Measurements from ENCODE around the gene CEP131. TPM values are rescaled to one million over a fixed set of nuclear protein-coding genes. Genes with fewer than 3 reads are reported as not detected.

The CEP131 gene
- total and polyA plus RNA-seq, 2 donors (not counting 3 experiments of a cell fraction or from before 2014, with no cell fraction given), result 5.3 to 17.9 TPM

DNA sequence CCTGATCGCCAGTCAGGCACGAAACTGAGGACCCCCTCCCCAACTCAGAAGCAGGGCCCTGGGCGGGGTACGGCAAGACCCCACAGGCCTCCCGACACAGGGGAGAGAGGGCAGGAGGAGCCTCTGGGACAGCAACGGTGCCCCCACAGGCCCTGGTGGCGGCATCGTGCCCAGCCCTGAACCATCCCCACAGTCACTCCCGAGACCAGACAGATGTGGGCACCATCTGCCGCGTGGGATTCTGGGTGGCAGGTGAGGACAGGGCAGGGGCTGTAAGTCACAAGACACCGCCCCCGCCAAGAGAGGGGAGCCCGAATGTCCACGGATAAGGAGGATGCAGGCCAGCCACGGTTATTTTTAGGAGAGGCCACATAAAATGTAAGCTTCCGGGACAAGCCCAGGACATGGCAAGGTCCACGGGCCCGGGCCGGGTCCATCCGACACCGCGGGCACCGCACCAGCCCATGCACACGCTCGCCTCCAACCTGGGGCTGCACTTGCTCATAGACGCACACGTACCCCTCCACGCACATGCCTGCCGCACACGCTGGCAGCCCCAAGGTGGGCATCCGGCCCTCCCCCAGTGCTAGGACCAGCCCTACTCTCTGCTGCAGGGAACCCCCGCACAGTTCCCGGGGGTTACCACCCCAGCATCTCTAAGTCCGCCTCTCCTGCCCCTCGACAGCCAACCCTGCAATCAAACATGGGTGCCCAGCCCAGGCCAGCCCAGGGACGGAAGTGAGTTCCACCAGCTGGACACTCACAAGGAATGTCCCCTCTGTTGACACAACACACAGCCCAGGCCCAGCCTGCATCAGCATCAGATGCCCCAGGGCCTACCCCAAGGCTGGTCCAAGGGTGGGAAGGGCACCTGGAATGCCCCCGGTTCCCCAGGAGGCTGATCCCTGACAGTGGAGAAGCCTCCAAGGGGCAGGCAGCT, 65.6 kb downstream of the CEP131 start:
- dilution Hi-C loops (cut with MboI; ENCODE audit: extremely low pct_ligation_motif_present, low sequenced_read_pairs), result no loop called here
- Histone ChIP-seq H3K27me3 (ENCODE audit: control insufficient read depth in 2 of 2, insufficient read depth in 2 of 2, low read length in 2 of 2) (no peaks in the 10 kb centered on the region), H3K9me1 (replicated peaks; ENCODE audit: control insufficient read depth, extremely low read depth, insufficient read depth, low read length) (no peaks in the 10 kb centered on the region), H3K9ac (replicated peaks; ENCODE audit: extremely low read depth, insufficient read depth, low read length) (no peak overlapping the region), H3K9me3 (replicated peaks; ENCODE audit: control insufficient read depth, insufficient read depth, low read length) (no peaks in the 10 kb centered on the region), H3K4me2 (ENCODE audit: insufficient read depth, low read length) (no peak overlapping the region), H3K36me3 (ENCODE audit: control insufficient read depth in 2 of 2, extremely low read depth in 1 of 2, insufficient read depth in 2 of 2, low read length in 2 of 2) (no peaks in the 10 kb centered on the region), H3K79me2 (ENCODE audit: control insufficient read depth, insufficient read depth, low read length) (no peaks in the 10 kb centered on the region), H3K4me1 (ENCODE audit: control insufficient read depth, extremely low read depth, insufficient read depth, low read length) (peaks cover 4% of the 10 kb centered on the region), H2AFZ (ENCODE audit: low read depth, low read length) (no peak overlapping the region), H4K20me1 (replicated peaks; ENCODE audit: control insufficient read depth, extremely low read depth, insufficient read depth, low read length) (no peaks in the 10 kb centered on the region), H3K27ac (ENCODE audit: insufficient read depth, low read depth, low read length) (no peak overlapping the region), H3K4me3 (replicated peaks in 1 of 3; ENCODE audit: insufficient read depth in 1 of 3, low read depth in 1 of 3, low read length in 3 of 3) (no peak overlapping the region)
- no TSS peak for BruUV-seq (replicated peaks)
- FAIRE-seq (no peak), DNase-seq (ENCODE audit: low read depth, low spot score) (no peak)
- TF ChIP-seq POLR2A (IDR thresholded peaks at IDR 0.05; ENCODE audit: low read depth, low read length), result no peak
- no peak for TF ChIP-seq FOS (IDR thresholded peaks at IDR 0.05; ENCODE audit: borderline replicate concordance, insufficient read depth, low read length)
- TF ChIP-seq, protein P1, sequence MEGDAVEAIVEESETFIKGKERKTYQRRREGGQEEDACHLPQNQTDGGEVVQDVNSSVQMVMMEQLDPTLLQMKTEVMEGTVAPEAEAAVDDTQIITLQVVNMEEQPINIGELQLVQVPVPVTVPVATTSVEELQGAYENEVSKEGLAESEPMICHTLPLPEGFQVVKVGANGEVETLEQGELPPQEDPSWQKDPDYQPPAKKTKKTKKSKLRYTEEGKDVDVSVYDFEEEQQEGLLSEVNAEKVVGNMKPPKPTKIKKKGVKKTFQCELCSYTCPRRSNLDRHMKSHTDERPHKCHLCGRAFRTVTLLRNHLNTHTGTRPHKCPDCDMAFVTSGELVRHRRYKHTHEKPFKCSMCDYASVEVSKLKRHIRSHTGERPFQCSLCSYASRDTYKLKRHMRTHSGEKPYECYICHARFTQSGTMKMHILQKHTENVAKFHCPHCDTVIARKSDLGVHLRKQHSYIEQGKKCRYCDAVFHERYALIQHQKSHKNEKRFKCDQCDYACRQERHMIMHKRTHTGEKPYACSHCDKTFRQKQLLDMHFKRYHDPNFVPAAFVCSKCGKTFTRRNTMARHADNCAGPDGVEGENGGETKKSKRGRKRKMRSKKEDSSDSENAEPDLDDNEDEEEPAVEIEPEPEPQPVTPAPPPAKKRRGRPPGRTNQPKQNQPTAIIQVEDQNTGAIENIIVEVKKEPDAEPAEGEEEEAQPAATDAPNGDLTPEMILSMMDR (IDR thresholded peaks at IDR 0.05; ENCODE audit: extremely low read depth in 1 of 2, insufficient read depth in 1 of 2, low read depth in 1 of 2, low read length in 2 of 2), result no peak
- TF ChIP-seq GATA2 (IDR thresholded peaks at IDR 0.05; ENCODE audit: insufficient read depth, insufficient read length, low read depth, low read length), result no peak
- TF ChIP-seq, protein P2, sequence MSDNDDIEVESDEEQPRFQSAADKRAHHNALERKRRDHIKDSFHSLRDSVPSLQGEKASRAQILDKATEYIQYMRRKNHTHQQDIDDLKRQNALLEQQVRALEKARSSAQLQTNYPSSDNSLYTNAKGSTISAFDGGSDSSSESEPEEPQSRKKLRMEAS (IDR thresholded peaks at IDR 0.05; ENCODE audit: insufficient read depth, insufficient read length), result no peak
- TF ChIP-seq POLR2AphosphoS5 (IDR thresholded peaks at IDR 0.05; ENCODE audit: insufficient read depth, low read depth, low read length), result no peak
- TF ChIP-seq JUN (IDR thresholded peaks at IDR 0.05; ENCODE audit: borderline replicate concordance, insufficient read depth, insufficient read length, low read depth), result no peak
- TF ChIP-seq EZH2 (IDR thresholded peaks at IDR 0.05; ENCODE audit: borderline replicate concordance, low read depth, low read length, severe bottlenecking), result no peak
- TF ChIP-seq MYC (IDR thresholded peaks at IDR 0.05; ENCODE audit: low read depth, low read length), result no peak
- intact Hi-C loops (cut with micrococcal nuclease), result no loop called here
- CTCF ChIA-PET, result interaction anchor here (0.9 to 1.3 kb wide), 3 partner anchors 14 to 50 kb away, joined by 3 to 4 read pairs (median 3); no protein-coding TSS in a partner anchor
- POLR2A ChIA-PET, result no interaction called here
